HG03521 (cell line): ENCODE data around the gene BRI3BP.

Experiments
- ATAC-seq: cut with Tn5 transposase; IDR thresholded peaks from one replicate; pipeline ENCODE4 v1.9.1; 2021; ENCODE audit warnings: mild to moderate bottlenecking, moderate library complexity; ENCODE audit not compliant: unreplicated experiment

BRI3BP gene, protein sequence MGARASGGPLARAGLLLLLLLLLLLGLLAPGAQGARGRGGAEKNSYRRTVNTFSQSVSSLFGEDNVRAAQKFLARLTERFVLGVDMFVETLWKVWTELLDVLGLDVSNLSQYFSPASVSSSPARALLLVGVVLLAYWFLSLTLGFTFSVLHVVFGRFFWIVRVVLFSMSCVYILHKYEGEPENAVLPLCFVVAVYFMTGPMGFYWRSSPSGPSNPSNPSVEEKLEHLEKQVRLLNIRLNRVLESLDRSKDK

DNA sequence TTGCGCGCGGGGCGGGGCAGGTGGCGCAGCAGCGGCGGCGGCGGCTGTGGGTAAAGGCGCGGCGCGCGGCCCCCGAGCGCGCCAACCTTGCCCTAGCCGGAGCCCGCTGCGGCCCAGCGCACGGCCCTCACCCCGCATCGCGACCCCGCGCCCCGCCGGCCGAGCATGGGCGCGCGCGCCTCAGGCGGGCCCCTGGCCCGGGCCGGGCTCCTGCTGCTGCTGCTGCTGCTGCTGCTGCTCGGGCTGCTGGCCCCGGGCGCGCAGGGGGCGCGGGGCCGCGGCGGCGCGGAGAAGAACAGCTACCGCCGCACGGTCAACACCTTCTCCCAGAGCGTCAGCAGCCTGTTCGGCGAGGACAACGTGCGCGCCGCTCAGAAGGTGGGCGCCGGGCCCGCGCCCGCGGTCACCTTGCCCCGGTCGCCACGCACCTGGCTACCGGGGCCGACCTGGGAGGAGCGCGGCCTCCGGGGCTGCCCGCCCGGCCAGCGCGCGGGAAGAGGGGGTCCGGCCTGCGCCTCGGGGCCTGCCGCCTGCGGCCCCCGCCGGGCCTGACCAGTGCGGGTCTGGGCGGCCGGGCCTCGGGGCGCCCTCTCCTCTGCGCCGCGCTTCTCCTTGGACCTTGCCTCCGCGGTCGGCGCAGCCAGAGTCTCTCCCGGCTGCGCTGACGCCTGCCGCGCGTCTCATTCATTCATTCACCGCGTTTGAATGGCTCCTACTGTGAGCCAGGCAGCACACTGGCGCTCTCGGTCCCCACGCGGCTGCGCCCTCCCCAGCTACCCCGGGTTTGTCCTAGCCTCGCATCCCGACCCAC is at the start of gene BRI3BP:
Gene BRI3BP, plus strand, starts transcription at position 20 of the 811 bp plus-strand sequence. Its CDS starts 146 bp downstream, at position 166.
- ATAC-seq = peak; percentile 52

DNA sequence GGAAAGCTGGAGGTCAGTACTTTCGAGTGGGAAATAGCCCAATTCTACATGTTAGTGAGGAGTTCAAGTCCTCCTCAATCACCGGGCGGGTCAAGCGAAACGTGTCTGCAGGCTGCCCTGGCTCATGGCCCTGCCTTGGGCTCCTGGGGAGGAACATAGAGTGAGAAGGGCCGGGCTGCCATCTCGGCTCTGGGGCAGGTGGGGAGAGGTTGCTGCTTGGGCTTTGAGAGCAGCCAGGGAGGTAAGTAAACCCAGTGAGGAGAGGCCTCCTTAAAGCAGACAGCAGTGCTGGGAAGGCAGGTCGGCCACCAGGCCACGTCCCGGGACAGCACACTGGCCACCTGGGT is 47.0 kb upstream of the BRI3BP start:
- no peak for ATAC-seq

DNA sequence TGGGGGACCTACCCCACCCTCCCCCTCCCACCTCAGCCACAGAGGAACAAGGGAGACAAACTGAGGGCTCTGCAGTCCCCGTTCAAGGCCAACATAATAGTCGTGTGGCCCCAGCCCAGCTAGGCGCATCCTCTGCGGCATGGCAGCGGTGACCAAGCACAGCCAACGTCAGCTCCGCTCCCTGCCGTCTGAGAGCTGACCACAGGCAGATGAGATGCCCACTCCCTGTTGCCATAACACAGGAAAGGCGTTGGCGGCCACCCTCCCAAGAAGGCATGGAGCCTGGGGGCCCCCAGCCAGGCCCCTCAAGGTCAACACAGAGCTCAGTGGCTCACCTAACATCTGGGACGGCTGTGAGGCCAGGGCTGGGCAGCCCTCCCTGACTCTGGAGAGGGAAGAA is 46.4 kb upstream of the BRI3BP start:
- no peak for ATAC-seq

GRCh38 chr12:124947561-124948398 is 45.7 kb upstream of the BRI3BP start:
- no peak for ATAC-seq

GRCh38 chr12:124949066-124949465 is 44.4 kb upstream of the BRI3BP start:
- ATAC-seq = no peak

DNA sequence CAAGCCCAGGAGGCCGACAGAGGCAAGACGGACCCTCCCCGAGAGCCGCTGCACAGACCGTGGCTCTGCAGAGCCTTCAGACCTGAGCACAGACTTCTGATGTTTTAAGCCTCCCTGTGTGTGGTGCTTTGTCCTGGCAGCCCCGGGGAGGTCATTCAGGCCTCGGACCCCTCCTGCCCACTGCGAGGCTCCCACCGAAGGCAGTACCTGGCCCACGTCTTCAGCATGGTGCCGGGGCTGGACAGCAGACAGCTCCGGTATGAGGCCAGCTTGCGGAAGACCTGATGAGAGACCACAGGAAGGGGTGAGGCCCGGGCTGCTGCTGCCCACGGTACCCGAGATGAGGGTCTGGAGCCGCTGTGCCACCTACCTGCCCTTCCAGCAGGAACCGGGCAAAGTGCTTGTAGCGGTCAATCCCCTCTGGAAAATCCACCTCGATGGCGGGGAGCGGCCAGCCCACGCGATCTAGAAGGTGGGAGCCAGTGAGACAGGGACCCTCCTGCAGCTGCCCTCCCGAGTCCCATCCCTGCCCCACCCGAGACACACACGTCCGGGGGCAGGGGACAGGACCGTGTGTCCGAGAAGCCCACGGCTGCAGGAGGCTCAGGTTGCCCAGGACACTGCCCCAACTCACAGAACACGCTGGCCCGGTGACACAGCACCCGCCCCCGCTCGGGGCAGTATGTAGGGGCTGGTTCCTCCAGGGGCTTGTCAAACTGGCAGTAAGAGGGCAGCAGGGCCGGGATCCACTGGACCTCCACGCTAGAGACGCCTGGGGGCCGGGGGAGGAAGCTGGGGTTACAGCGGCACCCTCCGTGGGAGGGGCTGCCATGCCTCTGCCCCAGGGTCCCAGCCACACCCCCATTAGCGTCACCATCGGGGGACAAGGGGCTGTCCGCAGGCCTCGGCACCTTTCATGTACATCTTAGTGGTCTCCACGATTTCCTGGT is 43.4 kb upstream of the BRI3BP start:
- no peak for ATAC-seq

DNA sequence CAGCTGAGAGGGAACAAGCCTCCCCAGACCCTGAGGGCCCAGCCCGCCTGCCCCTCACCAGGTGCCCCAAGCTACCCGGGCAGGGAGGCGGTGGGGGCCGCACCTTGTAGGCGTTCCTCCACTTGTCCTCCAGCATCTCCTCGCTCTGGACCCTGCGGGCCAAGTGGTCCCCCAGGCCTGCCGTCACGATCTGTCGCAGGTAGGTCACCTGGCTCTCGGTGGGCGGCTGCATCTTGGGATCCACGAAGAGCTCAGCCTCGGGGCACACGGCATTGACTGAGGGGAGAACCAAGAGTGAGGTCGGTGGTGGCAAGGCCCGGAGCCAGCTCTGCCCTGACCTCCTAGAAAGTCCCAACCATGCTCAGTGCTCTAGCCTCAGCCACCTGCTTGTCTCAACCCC is 41.1 kb upstream of the BRI3BP start:
- ATAC-seq = no peak

GRCh38 chr12:124952801-124953200 is 40.6 kb upstream of the BRI3BP start:
- no peak for ATAC-seq

DNA sequence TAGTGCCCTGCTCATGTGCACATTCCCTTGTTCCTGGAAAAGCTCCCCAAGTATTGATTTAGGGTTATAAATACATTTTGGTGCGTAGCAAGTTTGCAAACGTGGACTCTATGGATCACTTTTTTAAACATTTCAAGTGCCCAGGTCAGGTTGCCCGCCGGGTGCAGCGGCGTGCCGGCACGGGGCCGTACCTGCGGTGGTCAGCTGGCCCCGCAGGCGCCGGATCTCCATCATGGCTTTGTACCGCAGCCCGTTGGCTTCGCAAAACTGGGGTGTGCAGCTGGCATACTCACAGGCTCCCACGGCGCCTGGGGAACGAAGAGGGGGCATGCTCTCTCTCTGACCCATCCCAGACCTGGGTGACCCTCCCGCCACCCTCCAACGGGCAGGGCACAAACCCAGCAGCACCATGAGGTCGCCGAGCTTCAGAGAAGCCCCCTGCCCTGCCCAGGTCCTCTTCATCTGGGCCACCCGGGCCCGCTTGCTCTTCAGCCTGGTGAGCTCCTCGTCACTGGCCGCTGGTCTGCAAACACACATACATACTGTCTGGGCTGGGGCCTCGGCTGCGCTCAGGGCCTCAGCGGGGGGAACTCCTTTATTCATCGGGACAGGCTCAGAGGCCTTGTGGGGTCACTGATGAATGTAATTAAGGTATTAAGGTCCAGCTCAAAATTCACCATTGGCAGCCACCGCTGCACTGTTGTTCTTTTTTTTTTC is 39.6 kb upstream of the BRI3BP start:
- ATAC-seq = no peak

DNA sequence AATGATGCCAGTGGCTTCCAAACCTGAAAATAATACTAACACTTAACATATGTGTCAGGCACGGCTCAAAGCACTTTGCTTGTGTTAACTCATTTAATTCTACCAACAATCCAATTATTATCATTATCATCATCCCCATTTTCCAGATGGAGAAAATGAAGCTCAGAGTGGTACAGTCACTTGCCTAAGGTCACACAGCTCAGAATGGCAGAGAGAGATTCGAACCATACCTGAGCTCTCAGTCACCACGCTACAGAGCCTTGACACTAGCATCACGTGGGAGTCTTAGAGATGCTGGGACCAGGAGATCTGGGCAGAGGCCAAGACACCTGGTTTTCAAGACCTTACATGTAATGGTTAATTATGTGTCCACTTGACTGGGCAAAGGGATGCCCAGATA is 38.7 kb upstream of the BRI3BP start:
- no peak for ATAC-seq

GRCh38 chr12:124956571-124956970 is 36.9 kb upstream of the BRI3BP start:
- no peak for ATAC-seq

DNA sequence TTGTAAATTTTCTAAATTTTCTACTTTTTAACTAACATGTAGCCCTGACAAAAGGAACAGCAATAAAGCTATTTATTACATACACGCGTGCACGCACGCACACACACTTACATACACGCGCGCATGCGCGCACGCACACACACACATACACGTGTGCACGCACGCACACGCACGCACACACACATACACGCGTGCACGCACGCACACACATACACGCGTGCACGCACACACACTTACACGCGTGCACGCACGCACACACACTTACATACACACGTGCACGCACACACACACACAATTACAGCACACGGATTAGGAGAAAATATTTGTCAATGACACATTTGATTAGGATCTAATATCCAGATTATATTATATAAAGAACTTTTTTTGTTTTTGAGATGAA is 32.4 kb upstream of the BRI3BP start:
- ATAC-seq = no peak

- no peak for ATAC-seq
Observed at GRCh38 chr12:124963211-124963610, 30.2 kb upstream of the BRI3BP start.

GRCh38 chr12:124964251-124964650 is 29.2 kb upstream of the BRI3BP start:
- no peak for ATAC-seq

- no peak for ATAC-seq
Observed at GRCh38 chr12:124964836-124965462, 28.5 kb upstream of the BRI3BP start.

- no peak for ATAC-seq
Observed at GRCh38 chr12:124967016-124967739, 26.3 kb upstream of the BRI3BP start.

- ATAC-seq = no peak
Observed at GRCh38 chr12:124968656-124969055, 24.8 kb upstream of the BRI3BP start.

GRCh38 chr12:124970647-124971402 is 22.6 kb upstream of the BRI3BP start:
- no peak for ATAC-seq
